NCI-H1436 (cell line): ENCODE data around the gene HMCN2.

Source experiments
- DNase-seq: peaks from one replicate; lab custom pipeline; 2025; lab: John Stamatoyannopoulos, UW

Gene HMCN2

GRCh38 chr9:130345897-130346385 lies 80.4 kb downstream of the HMCN2 start:
- no peak for DNase-seq

- no peak for DNase-seq
These were observed 80.9 kb downstream of the HMCN2 start for GRCh38 chr9:130346431-130346830.

- no peak for DNase-seq
These were observed 81.5 kb downstream of the HMCN2 start for GRCh38 chr9:130347036-130347435.

- no peak for DNase-seq
These were observed 82.4 kb downstream of the HMCN2 start for GRCh38 chr9:130347931-130348330.

GRCh38 chr9:130348341-130348740 lies 82.8 kb downstream of the HMCN2 start:
- DNase-seq, result no peak

GRCh38 chr9:130348881-130349280 lies 83.3 kb downstream of the HMCN2 start:
- no peak for DNase-seq

- no peak for DNase-seq
These were observed 83.8 kb downstream of the HMCN2 start for GRCh38 chr9:130349398-130349797.

- DNase-seq, result no peak
These were observed 85.8 kb downstream of the HMCN2 start for GRCh38 chr9:130351343-130351742.

GRCh38 chr9:130352081-130352480 lies 86.5 kb downstream of the HMCN2 start:
- DNase-seq, result no peak

- DNase-seq, result no peak
These were observed 87.2 kb downstream of the HMCN2 start for GRCh38 chr9:130352586-130353285.

GRCh38 chr9:130354378-130354777 lies 88.8 kb downstream of the HMCN2 start:
- DNase-seq, result no peak

GRCh38 chr9:130354806-130355205 lies 89.2 kb downstream of the HMCN2 start:
- DNase-seq, result no peak

- DNase-seq, result no peak
These were observed 90.5 kb downstream of the HMCN2 start for GRCh38 chr9:130356033-130356432.

- no peak for DNase-seq
These were observed 91.5 kb downstream of the HMCN2 start for GRCh38 chr9:130356877-130357584.

GRCh38 chr9:130358928-130359327 lies 93.4 kb downstream of the HMCN2 start:
- DNase-seq, result no peak

- DNase-seq, result no peak
These were observed 94.3 kb downstream of the HMCN2 start for GRCh38 chr9:130359819-130360218.

GRCh38 chr9:130360672-130361071 lies 95.1 kb downstream of the HMCN2 start:
- no peak for DNase-seq

GRCh38 chr9:130361873-130362362 lies 96.4 kb downstream of the HMCN2 start:
- DNase-seq, result no peak

GRCh38 chr9:130362691-130363090 lies 97.1 kb downstream of the HMCN2 start:
- DNase-seq, result no peak

GRCh38 chr9:130363755-130364404 lies 98.3 kb downstream of the HMCN2 start:
- no peak for DNase-seq

- no peak for DNase-seq
These were observed 99.2 kb downstream of the HMCN2 start for GRCh38 chr9:130364619-130365322.

- no peak for DNase-seq
These were observed 99.8 kb downstream of the HMCN2 start for GRCh38 chr9:130365323-130365721.
